Brain microvascular endothelial cell (primary cell): ENCODE results near the gene DNAJC10.
A peak's percentile ranks its signal among the peaks of the same experiment; 100 is the strongest.
"Not testable (repeated sequence)": the region's sequence is repeated elsewhere in the genome, so short reads cannot be mapped to it uniquely, and the experiment has no call there.

Experiments
- DNase-seq: peaks from one replicate; pipeline ENCODE4 v3.0.0-alpha.2; 2020
- H3K27ac ChIP-seq: fragments of 250-450 bp; sonication (Bioruptor Pico); 2 replicates; pipeline ENCODE4 v1.5.1; 2020; ENCODE audit warnings: mild to moderate bottlenecking, moderate library complexity
- H3K27me3 ChIP-seq: fragments of 250-450 bp; sonication (Bioruptor Pico); replicated peaks from 2 replicates; pipeline ENCODE4 v1.5.1; 2020; ENCODE audit warnings: mild to moderate bottlenecking
- H3K36me3 ChIP-seq: fragments of 250-450 bp; sonication (Bioruptor Pico); replicated peaks from 2 replicates; pipeline ENCODE4 v1.5.1; 2020; ENCODE audit warnings: mild to moderate bottlenecking
- H3K4me3 ChIP-seq: 2 replicates; pipeline ENCODE4 v1.5.1; 2011; ENCODE audit warnings: low read depth, mild to moderate bottlenecking, control low read depth, low read length, moderate library complexity
- in situ Hi-C: cut with HindIII; loops from 2 replicates; pipeline ENCODE4 v1.10.0; 2017; ENCODE audit warnings: low sequenced_read_pairs, low pct_ligation_motif_present
- TF ChIP-seq, protein P1 (sequence below): IDR thresholded peaks from 2 replicates; pipeline ENCODE4 v1.5.1; 2011; ENCODE audit warnings: low read depth, mild to moderate bottlenecking, moderate library complexity, low read length, control low read depth, inconsistent platforms; ENCODE audit errors: missing control alignments

DNAJC10 gene

DNA sequence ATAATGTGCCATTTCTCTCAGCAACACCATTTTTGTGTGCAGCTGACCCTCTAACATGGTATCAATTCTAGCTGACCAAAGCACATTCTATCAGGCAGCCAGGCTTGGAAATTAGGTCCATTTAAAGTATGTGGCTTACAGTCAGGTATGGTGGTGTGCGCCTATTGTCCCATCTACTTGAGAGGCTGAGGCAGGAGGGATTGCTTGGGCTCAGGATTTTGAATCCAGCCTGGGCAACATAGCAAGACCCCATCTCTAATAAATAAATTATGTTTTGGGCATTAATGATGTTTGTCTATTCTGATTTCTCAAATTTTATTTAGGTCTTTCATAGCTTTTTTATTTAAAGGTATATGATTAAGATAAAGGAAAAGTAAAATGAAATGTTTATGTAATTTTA lies 63.3 kb downstream of the DNAJC10 start:
- Histone ChIP-seq H3K36me3 (peaks cover 21% of the 10 kb centered on the region), H3K27ac (no peak overlapping the region), H3K27me3 (no peaks in the 10 kb centered on the region), H3K4me3 (no peak overlapping the region)
- in situ Hi-C loops: no loop called here
- DNase-seq: no peak
- TF ChIP-seq, protein P1, sequence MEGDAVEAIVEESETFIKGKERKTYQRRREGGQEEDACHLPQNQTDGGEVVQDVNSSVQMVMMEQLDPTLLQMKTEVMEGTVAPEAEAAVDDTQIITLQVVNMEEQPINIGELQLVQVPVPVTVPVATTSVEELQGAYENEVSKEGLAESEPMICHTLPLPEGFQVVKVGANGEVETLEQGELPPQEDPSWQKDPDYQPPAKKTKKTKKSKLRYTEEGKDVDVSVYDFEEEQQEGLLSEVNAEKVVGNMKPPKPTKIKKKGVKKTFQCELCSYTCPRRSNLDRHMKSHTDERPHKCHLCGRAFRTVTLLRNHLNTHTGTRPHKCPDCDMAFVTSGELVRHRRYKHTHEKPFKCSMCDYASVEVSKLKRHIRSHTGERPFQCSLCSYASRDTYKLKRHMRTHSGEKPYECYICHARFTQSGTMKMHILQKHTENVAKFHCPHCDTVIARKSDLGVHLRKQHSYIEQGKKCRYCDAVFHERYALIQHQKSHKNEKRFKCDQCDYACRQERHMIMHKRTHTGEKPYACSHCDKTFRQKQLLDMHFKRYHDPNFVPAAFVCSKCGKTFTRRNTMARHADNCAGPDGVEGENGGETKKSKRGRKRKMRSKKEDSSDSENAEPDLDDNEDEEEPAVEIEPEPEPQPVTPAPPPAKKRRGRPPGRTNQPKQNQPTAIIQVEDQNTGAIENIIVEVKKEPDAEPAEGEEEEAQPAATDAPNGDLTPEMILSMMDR: no peak

DNA sequence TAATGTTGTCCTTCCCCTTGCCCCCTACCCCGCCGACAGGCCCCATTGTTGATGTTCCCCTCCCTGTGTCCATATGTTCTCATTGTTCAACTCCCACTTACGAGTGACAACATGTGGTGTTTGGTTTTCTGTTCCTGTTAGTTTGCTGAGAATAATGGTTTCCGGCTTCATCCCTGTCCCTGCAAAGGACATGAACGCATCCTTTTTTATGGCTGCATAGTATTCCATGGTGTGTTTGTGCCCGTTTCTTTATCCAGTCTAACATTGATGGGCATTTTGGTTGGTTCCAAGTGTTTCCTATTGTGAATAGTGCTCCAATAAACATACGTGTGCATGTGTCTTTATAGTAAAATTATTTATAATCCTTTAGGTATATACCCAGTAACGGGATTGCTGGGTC lies 65.0 kb downstream of the DNAJC10 start:
- in situ Hi-C loops: not testable (repeated sequence)

DNA sequence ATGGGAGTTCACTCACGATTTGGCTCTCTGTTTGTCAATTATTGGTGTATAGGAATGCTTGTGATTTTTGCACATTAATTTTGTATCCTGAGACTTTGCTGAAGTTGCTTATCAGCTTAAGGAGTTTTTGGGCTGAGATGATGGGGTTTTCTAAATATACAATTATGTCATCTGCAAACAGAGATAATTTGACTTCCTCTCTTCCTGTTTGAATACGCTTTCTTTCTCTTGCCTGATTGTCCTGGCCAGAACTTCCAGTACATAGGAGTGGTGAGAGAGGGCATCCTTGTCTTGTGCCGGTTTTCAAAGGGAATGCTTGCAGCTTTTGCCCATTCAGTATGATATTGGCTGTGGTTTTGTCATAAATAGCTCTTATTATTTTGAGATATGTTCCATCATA lies 66.6 kb downstream of the DNAJC10 start:
- H3K27ac ChIP-seq, H3K27me3 ChIP-seq, DNase-seq, H3K4me3 ChIP-seq, in situ Hi-C loops, H3K36me3 ChIP-seq: not testable (repeated sequence)

More for the DNA sequence above, 65.0 kb downstream of the DNAJC10 start:
- peaks cover 14% of the 10 kb centered on the region for H3K36me3 ChIP-seq
- not testable (repeated sequence) for H3K27ac ChIP-seq, DNase-seq, H3K4me3 ChIP-seq, H3K27me3 ChIP-seq

DNA sequence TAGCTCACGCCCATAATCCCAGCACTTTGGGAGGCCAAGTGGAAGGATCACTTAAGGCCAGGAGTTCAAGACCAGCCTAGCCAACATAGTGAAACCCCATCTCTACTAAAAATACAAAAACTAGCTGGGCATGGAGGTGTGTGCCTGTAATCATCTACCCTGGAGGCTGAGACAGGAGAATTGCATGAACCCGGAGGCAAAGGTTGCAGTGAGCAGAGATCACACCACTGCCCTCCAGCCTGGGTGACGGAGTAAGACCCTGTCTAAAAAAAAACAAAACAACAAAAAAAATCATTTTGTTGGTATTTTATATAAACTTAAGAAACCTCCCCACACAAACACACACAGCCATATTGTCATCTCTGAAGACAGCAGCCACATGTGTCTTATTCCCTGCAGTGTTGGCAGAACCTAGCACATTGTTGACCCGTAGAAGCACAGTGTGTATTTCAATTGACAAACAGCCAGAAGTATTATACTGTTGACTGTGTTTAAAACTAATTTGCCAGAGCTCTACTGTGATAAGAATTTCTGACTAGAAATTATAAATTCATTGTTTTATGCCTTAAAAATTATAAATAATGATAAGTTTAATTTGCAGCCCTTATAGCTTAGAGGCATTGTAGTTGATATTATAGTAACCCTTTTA lies 68.1 kb downstream of the DNAJC10 start:
- Histone ChIP-seq H3K4me3 (no peak overlapping the region), H3K27me3 (no peaks in the 10 kb centered on the region), H3K27ac (no peak overlapping the region), H3K36me3 (peaks cover 4% of the 10 kb centered on the region)
- TF ChIP-seq, protein P1: no peak
- in situ Hi-C loops: no loop called here
- no peak for DNase-seq

- no peak overlapping the region for H3K27ac ChIP-seq
- H3K36me3 ChIP-seq: peaks cover 4% of the 10 kb centered on the region
- TF ChIP-seq, protein P1: peak; percentile 37
- peak; percentile 18 for DNase-seq
- in situ Hi-C loops: no loop called here
- H3K27me3 ChIP-seq: no peaks in the 10 kb centered on the region
- H3K4me3 ChIP-seq: no peak overlapping the region
Measured at GRCh38 chr2:182784777-182785176, 68.7 kb downstream of the DNAJC10 start.

GRCh38 chr2:182792441-182792840 lies 76.4 kb downstream of the DNAJC10 start:
- DNase-seq: no peak
- TF ChIP-seq, protein P1: no peak
- Histone ChIP-seq H3K27ac (no peak overlapping the region), H3K36me3 (no peaks in the 10 kb centered on the region), H3K4me3 (no peak overlapping the region), H3K27me3 (no peaks in the 10 kb centered on the region)
- in situ Hi-C loops: no loop called here

- in situ Hi-C loops: no loop called here
- Histone ChIP-seq H3K27ac (no peak overlapping the region), H3K4me3 (no peak overlapping the region), H3K36me3 (no peaks in the 10 kb centered on the region), H3K27me3 (no peaks in the 10 kb centered on the region)
- TF ChIP-seq, protein P1: no peak
- DNase-seq: no peak
Measured at GRCh38 chr2:182798736-182799135, 82.7 kb downstream of the DNAJC10 start.
